GM12878 (cell line): Measurements from ENCODE around the gene EFNB2. TPM values are rescaled to one million over a fixed set of nuclear protein-coding genes. Genes with fewer than 3 reads are reported as not detected.

Source experiments
- ATAC-seq: fragments of 200-7000 bp; cut with Tn5 transposase; 3 replicates; pipeline ENCODE4 v1.9.1; 2020; ENCODE audit warnings: mild to moderate bottlenecking, moderate library complexity
- BruUV-seq: library from RNA; stranded (reverse); fragments of 400-500 nt; replicated peaks from 2 replicates; lab custom pipeline; 2021; lab: Mats Ljungman, UMichigan
- CTCF ChIA-PET: fragments of 300-600 bp; sonication (Branson Sonifier 250); formaldehyde crosslinking; extraction: SDS; loops from one replicate; lab custom pipeline; 2021; ENCODE audit warnings: inconsistent platforms; lab: Yijun Ruan, JAX
- POLR2A ChIA-PET: fragments of 350-600 bp; formaldehyde crosslinking; extraction: SDS; loops from one replicate; lab custom pipeline; 2021; ENCODE audit warnings: inconsistent platforms; lab: Charles Lee
- RAD21 ChIA-PET: fragments of 300-600 bp; sonication (Branson Sonifier 250); formaldehyde crosslinking; loops from one replicate; lab custom pipeline; 2023; ENCODE audit warnings: antibody characterized with exemption; ENCODE audit not compliant: unreplicated experiment; lab: Charles Lee
- SMC1A ChIA-PET: fragments of 300-600 bp; sonication (Branson Sonifier 250); formaldehyde crosslinking; loops from one replicate; lab custom pipeline; 2023; ENCODE audit not compliant: unreplicated experiment, uncharacterized antibody; lab: Charles Lee
- DNase-seq: peaks from one replicate; pipeline ENCODE4 v3.0.0-alpha.2; 2011; ENCODE audit warnings: low read depth, low spot score
- FAIRE-seq: peaks from 3 replicates; lab custom pipeline; 2011; peaks lifted over from hg19 to GRCh38; lab: Jason Lieb, UNC
- H2AFZ ChIP-seq: 2 replicates; pipeline ENCODE4 v1.6.0; 2011; ENCODE audit warnings: low read depth, low read length, control low read depth; ENCODE audit not compliant: control insufficient read depth
- H3K27ac ChIP-seq: 2 replicates; pipeline ENCODE4 v1.5.1; 2011; ENCODE audit warnings: control low read depth; ENCODE audit not compliant: control insufficient read depth, insufficient read depth
- H3K27me3 ChIP-seq, 2 experiments: replicated peaks in 1 of 2; 2 replicates each; pipeline versions ENCODE4 v1.6.0 to v1.6.1; 2011; ENCODE audit warnings: low read length in 1 of 2; ENCODE audit not compliant: control insufficient read depth in 2 of 2, insufficient read depth in 2 of 2
- H3K36me3 ChIP-seq, 2 experiments: 2 replicates each; pipeline ENCODE4 v1.5.1; 2011; ENCODE audit warnings: low read length in 1 of 2; ENCODE audit not compliant: control insufficient read depth in 2 of 2, insufficient read depth in 2 of 2
- H3K4me1 ChIP-seq: 2 replicates; pipeline ENCODE4 v1.6.1; 2011; ENCODE audit warnings: mild to moderate bottlenecking, low read length, moderate library complexity, mixed read lengths; ENCODE audit not compliant: control insufficient read depth, insufficient read depth
- H3K4me2 ChIP-seq: 2 replicates; pipeline ENCODE4 v1.6.0; 2011; ENCODE audit warnings: control low read depth; ENCODE audit not compliant: control insufficient read depth, insufficient read depth
- H3K4me3 ChIP-seq: fragments of 200-600 bp; sonication (generic); 2 replicates; pipeline ENCODE4 v1.5.1; 2016
- H3K79me2 ChIP-seq: 2 replicates; pipeline ENCODE4 v1.6.0; 2011; ENCODE audit warnings: low read length; ENCODE audit not compliant: control insufficient read depth, insufficient read depth
- H3K9ac ChIP-seq: 2 replicates; pipeline ENCODE4 v1.8.0; 2011; ENCODE audit warnings: low read length, control low read depth, mixed read lengths; ENCODE audit not compliant: control insufficient read depth, insufficient read depth
- H3K9me3 ChIP-seq: replicated peaks from 3 replicates; pipeline ENCODE4 v1.5.1; 2011; ENCODE audit warnings: mild to moderate bottlenecking, low read length; ENCODE audit not compliant: control insufficient read depth, insufficient read depth
- H4K20me1 ChIP-seq: 2 replicates; pipeline ENCODE4 v1.6.0; 2011; ENCODE audit not compliant: control insufficient read depth, insufficient read depth
- E2F4 ChIP-seq: IDR thresholded peaks from 2 replicates; pipeline ENCODE4 v1.6.1; 2012; ENCODE audit warnings: low read depth, low read length, improper control_type of control experiment
- ESRRA ChIP-seq: IDR thresholded peaks from 2 replicates; pipeline ENCODE4 v1.6.1; 2012; ENCODE audit warnings: mild to moderate bottlenecking, low read length, improper control_type of control experiment
- FOXK2 ChIP-seq: fragments of 450-650 bp; IDR thresholded peaks from 2 replicates; pipeline ENCODE4 v1.6.1; 2017; ENCODE audit warnings: mild to moderate bottlenecking, moderate library complexity
- NFYB ChIP-seq: IDR thresholded peaks from 2 replicates; pipeline ENCODE4 v1.6.1; 2011; ENCODE audit warnings: low read depth, mild to moderate bottlenecking, low read length, improper control_type of control experiment, moderate library complexity; ENCODE audit not compliant: insufficient read depth
- NR2C2 ChIP-seq: IDR thresholded peaks from 2 replicates; pipeline ENCODE4 v1.6.1; 2011; ENCODE audit warnings: borderline replicate concordance, low read depth; ENCODE audit not compliant: control insufficient read depth, insufficient read length
- NR2F1 ChIP-seq: fragments of 450-650 bp; conservative IDR thresholded peaks from 2 replicates; pipeline ENCODE4 v1.6.1; 2017; ENCODE audit warnings: mild to moderate bottlenecking
- RBBP5 ChIP-seq: fragments of 200-600 bp; sonication (generic); conservative IDR thresholded peaks from 2 replicates; pipeline ENCODE4 v1.6.1; 2016
- SP1 ChIP-seq: IDR thresholded peaks from one replicate; pipeline ENCODE4 v1.6.1; 2011; ENCODE audit warnings: low read depth, low read length
- SRF ChIP-seq, 2 experiments: IDR thresholded peaks; 2 replicates each; pipeline ENCODE4 v1.6.1; 2011; ENCODE audit warnings: low read depth in 2 of 2, low read length in 2 of 2, mild to moderate bottlenecking in 1 of 2, moderate library complexity in 1 of 2
- STAT3 ChIP-seq: IDR thresholded peaks from 2 replicates; pipeline ENCODE4 v1.6.1; 2011; ENCODE audit warnings: low read depth, low read length, improper control_type of control experiment
- WGBS: methylation state at CpG from one replicate; pipeline ENCODE4 v1.1.6; 2016; ENCODE audit warnings: low lambda C conversion rate; ENCODE audit not compliant: insufficient replicate concordance, insufficient coverage; ENCODE audit errors: missing lambda C conversion rate; 5-methylcytosine and 5-hydroxymethylcytosine counted together
- in situ Hi-C: fragments of 300-500 bp; cut with MboI; formaldehyde crosslinking; loops from 9 replicates; pipeline ENCODE4 v1.14.3; 2018; ENCODE audit warnings: mixed read lengths
- intact Hi-C: fragments of 100-400 bp; cut with micrococcal nuclease; formaldehyde crosslinking; loops from one replicate; pipeline ENCODE4 v1.14.2; 2022; ENCODE audit not compliant: unreplicated experiment
- polyA plus RNA-seq, 11 experiments: library from polyadenylated mRNA; depleted of rRNA in 4 of 11; unstranded in 6 of 11; stranded (reverse) in 5 of 11; fragments of >200 nt; fragmentation: Nextera tagmentation in 4 of 11; fragmentation: Illumina TruSeq in 1 of 11; extraction: Ambion mirVana in 4 of 11; extraction: Trizol in 1 of 11; gene quantifications; 1 replicate in 1 of 11; 2 replicates in 10 of 11; pipeline versions ENCODE4 v1.2.1 to v1.2.3, GENCODE V29; 2011 to 2016; ENCODE audit warnings: inconsistent platforms in 2 of 11, missing spikeins in 2 of 11, low read depth in 1 of 11
- total RNA-seq, 4 experiments: library from RNA; depleted of rRNA in 3 of 4; stranded (reverse); fragments of >200 nt in 3 of 4; fragmentation: Illumina TruSeq in 1 of 4; extraction: Trizol in 1 of 4; gene quantifications; 2 replicates each; pipeline versions ENCODE4 v1.2.1 to v1.2.3, GENCODE V29; 2013 to 2021

The EFNB2 gene
- total and polyA plus RNA-seq, 10 of the 15 experiments (the other 5 are each of a cell fraction or from before 2014, with no cell fraction given), result 0.12 to 1.5 (median 0.31) TPM; not detected in 1

- DNase-seq (no peak), FAIRE-seq (no peak), ATAC-seq (no peak)
- Histone ChIP-seq H3K27ac (no peak overlapping the region), H3K4me2 (no peak overlapping the region), H3K79me2 (no peaks in the 10 kb centered on the region), H3K27me3 (no peaks in the 10 kb centered on the region), H3K4me3 (no peak overlapping the region), H3K9ac (no peak overlapping the region), H2AFZ (no peak overlapping the region), H4K20me1 (no peaks in the 10 kb centered on the region), H3K9me3 (no peaks in the 10 kb centered on the region), H3K4me1 (no peaks in the 10 kb centered on the region), H3K36me3 (no peaks in the 10 kb centered on the region)
- ChIA-PET SMC1A (no interaction called here), POLR2A (no interaction called here), RAD21 (no interaction called here), CTCF (interaction anchor here (1.1 kb wide), 1 partner anchor 12 kb away, joined by 3 read pairs; no protein-coding TSS in a partner anchor)
- no TSS peak for BruUV-seq
- TF ChIP-seq NR2C2 (no peak), NR2F1 (no peak), FOXK2 (no peak), ESRRA (no peak), RBBP5 (no peak), E2F4 (no peak), SRF (IDR thresholded peaks at IDR 0.05; ENCODE audit: low read depth in 2 of 2, low read length in 2 of 2) (no peak), STAT3 (no peak), SP1 (no peak), NFYB (no peak)
- intact Hi-C loops (no loop called here), in situ Hi-C loops (no loop called here)
- WGBS, result 65% methylated on average over 9 of the region's 9 CpGs
Measured at GRCh38 chr13:106455190-106455589, 80.3 kb downstream of the EFNB2 start.
